DMS114 treated with DMSO at 0.1 percent for 48 hours (cell line): Measurements from ENCODE around the gene PRDM5.

Experiments
- DNase-seq: peaks from one replicate; lab custom pipeline; 2025; ENCODE audit not compliant: unreplicated experiment; lab: John Stamatoyannopoulos, UW

The PRDM5 gene

GRCh38 chr4:120915336-120915735 is 7.2 kb downstream of the PRDM5 start:
- DNase-seq, result no peak

DNA sequence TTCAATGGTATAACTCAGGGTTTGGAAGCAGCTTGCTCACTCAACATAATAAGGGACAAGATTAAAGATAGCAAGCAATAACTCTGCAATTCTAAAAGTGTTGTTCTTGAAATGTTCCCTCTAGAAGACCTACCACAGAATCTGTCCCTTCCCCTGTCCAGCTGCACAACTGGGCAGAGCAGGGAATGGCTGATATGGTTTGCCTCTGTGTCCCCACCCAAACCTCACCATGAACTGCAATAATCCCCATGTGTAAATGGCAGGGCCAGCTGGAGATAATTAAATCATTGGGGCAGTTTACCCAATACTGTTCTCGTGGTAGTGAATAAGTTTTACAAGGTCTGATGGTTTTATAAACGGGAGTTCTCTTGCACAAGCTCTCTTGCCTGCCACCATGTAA is 19.1 kb downstream of the PRDM5 start:
- DNase-seq, result no peak

- no peak for DNase-seq
Observed at GRCh38 chr4:120902925-120903324, 19.6 kb downstream of the PRDM5 start.

DNA sequence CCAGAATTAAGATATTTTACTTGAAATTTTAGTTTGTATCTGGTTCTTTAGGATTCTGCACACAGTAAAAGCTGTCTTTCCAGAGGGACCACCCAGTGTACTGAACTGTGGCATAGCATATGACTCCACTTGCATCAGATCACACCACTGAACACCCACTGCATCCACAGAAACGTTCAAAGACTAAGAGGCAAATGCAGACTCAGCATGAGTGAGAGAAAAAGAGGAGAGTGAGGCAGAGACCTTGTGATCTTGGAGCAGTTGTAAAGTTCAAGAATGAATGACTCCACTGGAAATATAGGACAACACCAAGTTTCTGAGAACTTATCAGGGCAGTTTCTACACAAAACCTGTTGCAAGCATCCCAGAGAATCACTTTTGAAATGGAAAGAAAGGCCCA is 20.8 kb downstream of the PRDM5 start:
- no peak for DNase-seq

- DNase-seq, result no peak
Observed at GRCh38 chr4:120897981-120898719, 24.4 kb downstream of the PRDM5 start.

DNA sequence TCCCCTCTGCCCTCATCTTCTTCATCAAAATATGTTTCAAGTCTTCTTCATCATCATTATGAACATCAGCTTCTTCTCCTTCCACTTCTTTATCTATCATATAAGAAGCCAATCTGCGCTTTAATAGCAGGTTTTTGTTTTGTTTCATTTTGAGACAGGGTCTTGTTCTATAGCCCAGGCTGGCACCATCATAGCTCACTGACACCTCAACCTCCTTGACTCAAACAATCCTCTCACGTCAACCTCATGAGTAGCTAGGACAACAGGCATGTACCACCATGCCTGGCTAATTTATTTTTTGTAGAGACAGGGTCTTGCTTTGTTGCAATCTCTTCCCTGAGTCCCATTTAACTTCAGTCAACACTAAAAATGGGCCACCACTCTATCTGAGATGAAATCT is 27.0 kb downstream of the PRDM5 start:
- DNase-seq, result no peak

- no peak for DNase-seq
Observed at GRCh38 chr4:120893314-120893713, 29.2 kb downstream of the PRDM5 start.

DNA sequence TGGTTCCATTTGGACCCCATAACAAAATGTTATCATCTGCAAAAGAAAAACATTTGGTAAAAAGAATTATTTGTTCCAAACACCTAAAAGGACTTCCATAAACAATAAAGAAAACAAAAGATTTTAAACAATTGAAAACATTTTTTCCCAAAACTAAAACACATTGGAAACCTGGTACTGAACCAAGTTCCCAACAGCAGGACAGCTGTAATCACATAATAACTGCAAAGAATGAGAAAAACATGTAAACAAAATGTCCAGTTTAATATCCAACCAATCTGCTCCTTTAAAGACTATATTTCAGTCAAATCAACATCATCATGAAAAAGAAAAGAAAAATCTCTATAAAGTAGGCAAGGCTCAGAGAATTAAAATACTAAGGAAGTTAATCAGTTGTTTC is 36.3 kb downstream of the PRDM5 start:
- DNase-seq, result no peak

- no peak for DNase-seq
Observed at GRCh38 chr4:120881846-120882245, 40.7 kb downstream of the PRDM5 start.

DNA sequence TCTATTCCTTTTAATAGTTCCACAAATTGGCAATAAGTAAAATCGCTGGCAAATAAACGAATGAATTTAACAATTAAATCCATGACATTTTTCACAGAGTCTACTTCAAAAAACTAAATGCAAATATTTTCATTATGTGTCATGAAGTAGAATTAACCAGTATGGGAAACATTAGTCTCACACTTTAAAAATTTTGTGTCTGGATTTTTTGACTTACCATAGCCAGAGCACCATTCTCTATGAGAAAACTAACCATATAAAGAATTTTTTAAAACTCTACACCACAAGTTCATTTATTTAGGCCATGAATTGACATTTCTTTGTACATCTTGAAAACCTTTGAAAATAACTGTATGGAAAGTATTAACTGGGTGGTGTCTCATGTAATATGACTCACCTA is 41.2 kb downstream of the PRDM5 start:
- no peak for DNase-seq

DNA sequence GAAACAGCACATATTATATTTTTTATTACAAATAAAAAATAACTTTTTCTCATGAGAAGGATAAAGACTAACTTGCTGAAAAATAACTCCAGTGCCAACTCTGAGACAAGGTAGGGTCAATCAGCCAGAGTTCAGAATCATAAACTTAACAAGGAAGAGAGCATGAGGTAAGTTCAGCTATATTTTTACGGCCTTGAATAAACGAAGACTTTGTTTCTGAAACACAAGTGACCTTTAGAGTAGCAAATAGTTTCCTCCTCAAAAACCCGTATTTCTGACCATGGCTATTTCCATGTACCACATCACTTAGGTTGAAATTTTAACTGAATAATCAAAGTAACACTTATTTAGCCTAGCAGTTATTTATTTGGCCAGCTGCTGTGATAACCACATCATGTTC is 45.5 kb downstream of the PRDM5 start:
- no peak for DNase-seq

GRCh38 chr4:120874792-120875774 is 47.4 kb downstream of the PRDM5 start:
- no peak for DNase-seq

GRCh38 chr4:120873554-120873953 is 49.0 kb downstream of the PRDM5 start:
- DNase-seq, result no peak

- no peak for DNase-seq
Observed at GRCh38 chr4:120871173-120871572, 51.4 kb downstream of the PRDM5 start.

DNA sequence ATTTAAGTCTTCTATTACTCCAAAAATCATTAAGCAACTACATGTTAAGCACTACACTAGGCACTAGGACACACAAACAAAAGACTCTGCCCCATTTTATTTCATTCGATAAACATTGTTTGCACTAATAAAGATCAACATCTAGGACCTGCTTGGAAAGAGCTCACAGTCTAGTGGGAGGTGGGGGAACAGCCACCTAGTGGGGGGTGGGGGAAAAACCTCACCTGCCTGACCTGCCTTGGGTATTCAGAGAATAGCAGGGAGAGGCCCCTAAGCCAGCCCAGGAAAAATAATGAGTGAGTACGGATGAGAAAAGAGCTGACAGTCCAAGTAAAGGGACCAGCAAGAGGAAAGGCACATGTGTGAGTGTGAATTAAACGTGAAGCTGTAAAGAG is 52.2 kb downstream of the PRDM5 start:
- no peak for DNase-seq

GRCh38 chr4:120869613-120870278 is 52.8 kb downstream of the PRDM5 start:
- no peak for DNase-seq

GRCh38 chr4:120867506-120867905 is 55.0 kb downstream of the PRDM5 start:
- DNase-seq, result no peak

DNA sequence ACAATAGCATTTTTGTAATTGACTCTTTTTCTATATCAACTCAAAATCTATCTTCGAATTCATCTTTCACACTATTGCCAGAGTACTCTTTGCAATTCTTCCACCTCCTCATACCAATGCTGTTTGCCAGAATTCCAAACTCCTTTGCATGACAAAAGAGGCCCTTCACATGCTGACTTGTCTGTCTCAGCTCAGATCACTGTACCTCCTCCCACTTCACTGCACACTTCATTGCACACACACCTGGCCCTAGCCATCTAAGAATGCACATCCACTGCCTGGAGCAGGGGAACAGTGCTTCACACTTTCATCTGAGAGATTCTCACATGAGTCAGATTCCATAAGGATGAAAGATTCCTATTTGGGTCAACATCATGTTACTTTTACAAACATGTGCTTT is 56.5 kb downstream of the PRDM5 start:
- no peak for DNase-seq

- no peak for DNase-seq
Observed at GRCh38 chr4:120864969-120865368, 57.6 kb downstream of the PRDM5 start.

DNA sequence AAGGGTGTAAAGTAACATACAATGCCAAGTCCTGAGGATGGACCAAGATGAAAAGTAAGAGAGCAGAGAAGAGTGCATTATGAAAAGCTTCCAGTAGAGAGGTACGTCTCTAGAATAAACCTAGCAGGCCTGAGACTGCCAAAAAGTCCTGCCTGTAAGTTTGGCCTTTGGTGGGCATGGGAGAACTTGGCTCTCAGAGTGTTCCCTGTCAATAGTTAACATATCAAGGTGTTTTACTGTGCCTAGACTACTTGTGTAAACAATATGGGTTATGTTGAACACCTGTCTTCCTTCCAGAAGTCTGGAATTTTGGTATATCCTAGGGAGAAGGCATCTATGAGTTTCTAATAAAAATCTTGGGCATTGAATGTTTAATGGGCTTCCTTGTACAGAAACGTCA is 60.1 kb downstream of the PRDM5 start:
- DNase-seq, result no peak

- no peak for DNase-seq
Observed at GRCh38 chr4:120861852-120862251, 60.7 kb downstream of the PRDM5 start.

- no peak for DNase-seq
Observed at GRCh38 chr4:120858776-120859175, 63.8 kb downstream of the PRDM5 start.
